HG03175 (cell line): ENCODE measurements around the gene CACNA1C.
"Not testable (repeated sequence)": the region's sequence is repeated elsewhere in the genome, so short reads cannot be mapped to it uniquely, and the experiment has no call there.

Experiments used
- ATAC-seq: cut with Tn5 transposase; IDR thresholded peaks from one replicate; pipeline ENCODE4 v1.9.1; 2021; ENCODE audit warnings: mild to moderate bottlenecking, moderate library complexity; ENCODE audit not compliant: unreplicated experiment

The CACNA1C gene

GRCh38 chr12:2675776-2676175 is 623.0 kb downstream of the CACNA1C start:
- no peak for ATAC-seq

- ATAC-seq: no peak
Measured at GRCh38 chr12:2677142-2677880, 624.5 kb downstream of the CACNA1C start.

GRCh38 chr12:2678426-2678825 is 625.6 kb downstream of the CACNA1C start:
- no peak for ATAC-seq

GRCh38 chr12:2679068-2679815 is 626.5 kb downstream of the CACNA1C start:
- no peak for ATAC-seq

- no peak for ATAC-seq
Measured at GRCh38 chr12:2679816-2680675, 627.3 kb downstream of the CACNA1C start.

- no peak for ATAC-seq
Measured at GRCh38 chr12:2680676-2681039, 627.9 kb downstream of the CACNA1C start.

GRCh38 chr12:2681450-2682205 is 628.8 kb downstream of the CACNA1C start:
- ATAC-seq: no peak

GRCh38 chr12:2682296-2683251 is 629.8 kb downstream of the CACNA1C start:
- no peak for ATAC-seq

- no peak for ATAC-seq
Measured at GRCh38 chr12:2683283-2684025, 630.7 kb downstream of the CACNA1C start.

- ATAC-seq: not testable (repeated sequence)
Measured at GRCh38 chr12:2684026-2684325, 631.2 kb downstream of the CACNA1C start.

GRCh38 chr12:2685620-2686279 is 633.0 kb downstream of the CACNA1C start:
- not testable (repeated sequence) for ATAC-seq

GRCh38 chr12:2686280-2686646 is 633.5 kb downstream of the CACNA1C start:
- no peak for ATAC-seq

GRCh38 chr12:2687058-2687457 is 634.3 kb downstream of the CACNA1C start:
- no peak for ATAC-seq

- ATAC-seq: no peak
Measured at GRCh38 chr12:2687726-2688125, 634.9 kb downstream of the CACNA1C start.

GRCh38 chr12:2688381-2688931 is 635.7 kb downstream of the CACNA1C start:
- no peak for ATAC-seq

- ATAC-seq: no peak
Measured at GRCh38 chr12:2689393-2689792, 636.6 kb downstream of the CACNA1C start.

- ATAC-seq: no peak
Measured at GRCh38 chr12:2689879-2690278, 637.1 kb downstream of the CACNA1C start.

GRCh38 chr12:2690348-2691005 is 637.7 kb downstream of the CACNA1C start:
- no peak for ATAC-seq
